ENCODE measurements around the gene APOA4.

- TF ChIP-seq, protein P1, sequence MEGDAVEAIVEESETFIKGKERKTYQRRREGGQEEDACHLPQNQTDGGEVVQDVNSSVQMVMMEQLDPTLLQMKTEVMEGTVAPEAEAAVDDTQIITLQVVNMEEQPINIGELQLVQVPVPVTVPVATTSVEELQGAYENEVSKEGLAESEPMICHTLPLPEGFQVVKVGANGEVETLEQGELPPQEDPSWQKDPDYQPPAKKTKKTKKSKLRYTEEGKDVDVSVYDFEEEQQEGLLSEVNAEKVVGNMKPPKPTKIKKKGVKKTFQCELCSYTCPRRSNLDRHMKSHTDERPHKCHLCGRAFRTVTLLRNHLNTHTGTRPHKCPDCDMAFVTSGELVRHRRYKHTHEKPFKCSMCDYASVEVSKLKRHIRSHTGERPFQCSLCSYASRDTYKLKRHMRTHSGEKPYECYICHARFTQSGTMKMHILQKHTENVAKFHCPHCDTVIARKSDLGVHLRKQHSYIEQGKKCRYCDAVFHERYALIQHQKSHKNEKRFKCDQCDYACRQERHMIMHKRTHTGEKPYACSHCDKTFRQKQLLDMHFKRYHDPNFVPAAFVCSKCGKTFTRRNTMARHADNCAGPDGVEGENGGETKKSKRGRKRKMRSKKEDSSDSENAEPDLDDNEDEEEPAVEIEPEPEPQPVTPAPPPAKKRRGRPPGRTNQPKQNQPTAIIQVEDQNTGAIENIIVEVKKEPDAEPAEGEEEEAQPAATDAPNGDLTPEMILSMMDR (IDR thresholded peaks at IDR 0.05) = no peak
- no peak for TF ChIP-seq EP300 (IDR thresholded peaks at IDR 0.05)
Observed at GRCh38 chr11:116844722-116845121, 21.6 kb upstream of the APOA4 start.
